GM12878 (cell line): ENCODE data around the gene FAM89B. TPM values are rescaled to one million over a fixed set of nuclear protein-coding genes. Genes with fewer than 3 reads are reported as not detected.
"Not testable (repeated sequence)": the region's sequence is repeated elsewhere in the genome, so short reads cannot be mapped to it uniquely, and the experiment has no call there.

Experiments used
- ATAC-seq: fragments of 200-7000 bp; cut with Tn5 transposase; 3 replicates; pipeline ENCODE4 v1.9.1; 2020; ENCODE audit warnings: mild to moderate bottlenecking, moderate library complexity
- BruUV-seq: library from RNA; stranded (reverse); fragments of 400-500 nt; replicated peaks from 2 replicates; lab custom pipeline; 2021; lab: Mats Ljungman, UMichigan
- CTCF ChIA-PET: fragments of 300-600 bp; sonication (Branson Sonifier 250); formaldehyde crosslinking; extraction: SDS; loops from one replicate; lab custom pipeline; 2021; ENCODE audit warnings: inconsistent platforms; lab: Yijun Ruan, JAX
- POLR2A ChIA-PET: fragments of 350-600 bp; formaldehyde crosslinking; extraction: SDS; loops from one replicate; lab custom pipeline; 2021; ENCODE audit warnings: inconsistent platforms; lab: Charles Lee
- RAD21 ChIA-PET: fragments of 300-600 bp; sonication (Branson Sonifier 250); formaldehyde crosslinking; loops from one replicate; lab custom pipeline; 2023; ENCODE audit warnings: antibody characterized with exemption; ENCODE audit not compliant: unreplicated experiment; lab: Charles Lee
- SMC1A ChIA-PET: fragments of 300-600 bp; sonication (Branson Sonifier 250); formaldehyde crosslinking; loops from one replicate; lab custom pipeline; 2023; ENCODE audit not compliant: unreplicated experiment, uncharacterized antibody; lab: Charles Lee
- DNase-seq: peaks from one replicate; pipeline ENCODE4 v3.0.0-alpha.2; 2011; ENCODE audit warnings: low read depth, low spot score
- FAIRE-seq: peaks from 3 replicates; lab custom pipeline; 2011; peaks lifted over from hg19 to GRCh38; lab: Jason Lieb, UNC
- H2AFZ ChIP-seq: 2 replicates; pipeline ENCODE4 v1.6.0; 2011; ENCODE audit warnings: low read depth, low read length, control low read depth; ENCODE audit not compliant: control insufficient read depth
- H3K27ac ChIP-seq: 2 replicates; pipeline ENCODE4 v1.5.1; 2011; ENCODE audit warnings: control low read depth; ENCODE audit not compliant: control insufficient read depth, insufficient read depth
- H3K27me3 ChIP-seq, 2 experiments: replicated peaks in 1 of 2; 2 replicates each; pipeline versions ENCODE4 v1.6.0 to v1.6.1; 2011; ENCODE audit warnings: low read length in 1 of 2; ENCODE audit not compliant: control insufficient read depth in 2 of 2, insufficient read depth in 2 of 2
- H3K36me3 ChIP-seq, 2 experiments: 2 replicates each; pipeline ENCODE4 v1.5.1; 2011; ENCODE audit warnings: low read length in 1 of 2; ENCODE audit not compliant: control insufficient read depth in 2 of 2, insufficient read depth in 2 of 2
- H3K4me1 ChIP-seq: 2 replicates; pipeline ENCODE4 v1.6.1; 2011; ENCODE audit warnings: mild to moderate bottlenecking, low read length, moderate library complexity, mixed read lengths; ENCODE audit not compliant: control insufficient read depth, insufficient read depth
- H3K4me2 ChIP-seq: 2 replicates; pipeline ENCODE4 v1.6.0; 2011; ENCODE audit warnings: control low read depth; ENCODE audit not compliant: control insufficient read depth, insufficient read depth
- H3K4me3 ChIP-seq: fragments of 200-600 bp; sonication (generic); 2 replicates; pipeline ENCODE4 v1.5.1; 2016
- H3K79me2 ChIP-seq: 2 replicates; pipeline ENCODE4 v1.6.0; 2011; ENCODE audit warnings: low read length; ENCODE audit not compliant: control insufficient read depth, insufficient read depth
- H3K9ac ChIP-seq: 2 replicates; pipeline ENCODE4 v1.8.0; 2011; ENCODE audit warnings: low read length, control low read depth, mixed read lengths; ENCODE audit not compliant: control insufficient read depth, insufficient read depth
- H3K9me3 ChIP-seq: replicated peaks from 3 replicates; pipeline ENCODE4 v1.5.1; 2011; ENCODE audit warnings: mild to moderate bottlenecking, low read length; ENCODE audit not compliant: control insufficient read depth, insufficient read depth
- H4K20me1 ChIP-seq: 2 replicates; pipeline ENCODE4 v1.6.0; 2011; ENCODE audit not compliant: control insufficient read depth, insufficient read depth
- CBFB ChIP-seq: IDR thresholded peaks from 2 replicates; pipeline ENCODE4 v1.6.1; 2016; ENCODE audit warnings: antibody characterized with exemption, low read depth
- EED ChIP-seq: sonication (generic); IDR thresholded peaks from 2 replicates; pipeline ENCODE4 v1.6.1; 2016; ENCODE audit warnings: antibody characterized with exemption, low read depth
- EGR1 ChIP-seq, 2 experiments: IDR thresholded peaks; 1 replicate in 1 of 2; 2 replicates in 1 of 2; pipeline ENCODE4 v1.6.1; 2011 to 2012; ENCODE audit warnings: low read depth in 2 of 2, low read length in 2 of 2, borderline replicate concordance in 1 of 2, mild to moderate bottlenecking in 1 of 2, moderate library complexity in 1 of 2
- IKZF1 ChIP-seq: fragments of 450-650 bp; conservative IDR thresholded peaks from 2 replicates; pipeline ENCODE4 v1.6.1; 2017; ENCODE audit warnings: antibody characterized with exemption, mild to moderate bottlenecking
- IKZF2 ChIP-seq, 2 experiments: fragments of 450-650 bp; IDR thresholded peaks; 2 replicates each; pipeline ENCODE4 v1.6.1; 2017; ENCODE audit warnings: mild to moderate bottlenecking in 2 of 2, moderate library complexity in 2 of 2
- RFX5 ChIP-seq: IDR thresholded peaks from 2 replicates; pipeline ENCODE4 v1.6.1; 2011; ENCODE audit warnings: low read depth, low read length, improper control_type of control experiment
- RUNX3 ChIP-seq: IDR thresholded peaks from 2 replicates; pipeline ENCODE4 v1.6.1; 2012; ENCODE audit warnings: low read length, inconsistent platforms
- SMAD5 ChIP-seq: IDR thresholded peaks from 2 replicates; pipeline ENCODE4 v1.6.1; 2016; ENCODE audit warnings: antibody characterized with exemption, low read depth
- SMARCA5 ChIP-seq: fragments of 450-650 bp; IDR thresholded peaks from 2 replicates; pipeline ENCODE4 v1.6.1; 2017; ENCODE audit warnings: mild to moderate bottlenecking
- SPI1 ChIP-seq: IDR thresholded peaks from 2 replicates; pipeline ENCODE4 v1.6.1; 2011; ENCODE audit warnings: low read depth, mild to moderate bottlenecking, low read length, moderate library complexity, borderline replicate concordance; ENCODE audit not compliant: insufficient read depth
- SUZ12 ChIP-seq: fragments of 200-600 bp; sonication (generic); IDR thresholded peaks from one replicate; pipeline ENCODE4 v1.6.1; 2018; ENCODE audit warnings: antibody characterized with exemption, mild to moderate bottlenecking; ENCODE audit not compliant: unreplicated experiment
- WGBS: methylation state at CpG from one replicate; pipeline ENCODE4 v1.1.6; 2016; ENCODE audit warnings: low lambda C conversion rate; ENCODE audit not compliant: insufficient replicate concordance, insufficient coverage; ENCODE audit errors: missing lambda C conversion rate; 5-methylcytosine and 5-hydroxymethylcytosine counted together
- in situ Hi-C: fragments of 300-500 bp; cut with MboI; formaldehyde crosslinking; loops from 9 replicates; pipeline ENCODE4 v1.14.3; 2018; ENCODE audit warnings: mixed read lengths
- intact Hi-C: fragments of 100-400 bp; cut with micrococcal nuclease; formaldehyde crosslinking; loops from one replicate; pipeline ENCODE4 v1.14.2; 2022; ENCODE audit not compliant: unreplicated experiment
- polyA plus RNA-seq, 11 experiments: library from polyadenylated mRNA; depleted of rRNA in 4 of 11; unstranded in 6 of 11; stranded (reverse) in 5 of 11; fragments of >200 nt; fragmentation: Nextera tagmentation in 4 of 11; fragmentation: Illumina TruSeq in 1 of 11; extraction: Ambion mirVana in 4 of 11; extraction: Trizol in 1 of 11; gene quantifications; 1 replicate in 1 of 11; 2 replicates in 10 of 11; pipeline versions ENCODE4 v1.2.1 to v1.2.3, GENCODE V29; 2011 to 2016; ENCODE audit warnings: inconsistent platforms in 2 of 11, missing spikeins in 2 of 11, low read depth in 1 of 11
- total RNA-seq, 4 experiments: library from RNA; depleted of rRNA in 3 of 4; stranded (reverse); fragments of >200 nt in 3 of 4; fragmentation: Illumina TruSeq in 1 of 4; extraction: Trizol in 1 of 4; gene quantifications; 2 replicates each; pipeline versions ENCODE4 v1.2.1 to v1.2.3, GENCODE V29; 2013 to 2021
- TF ChIP-seq, protein P1 (sequence below): IDR thresholded peaks from 2 replicates; pipeline ENCODE4 v1.6.1; 2011; ENCODE audit warnings: mild to moderate bottlenecking, low read depth, low read length, moderate library complexity; ENCODE audit not compliant: insufficient replicate concordance
- TF ChIP-seq, protein P2 (sequence below): IDR thresholded peaks from 2 replicates; pipeline ENCODE4 v1.6.1; 2011; ENCODE audit warnings: borderline replicate concordance, low read depth, mild to moderate bottlenecking, moderate library complexity, low read length; ENCODE audit not compliant: insufficient read depth, poor library complexity, severe bottlenecking

The FAM89B gene
- total and polyA plus RNA-seq, 10 of the 15 experiments (the other 5 are each of a cell fraction or from before 2014, with no cell fraction given) = 0.34 to 36.7 (median 9.8) TPM

DNA sequence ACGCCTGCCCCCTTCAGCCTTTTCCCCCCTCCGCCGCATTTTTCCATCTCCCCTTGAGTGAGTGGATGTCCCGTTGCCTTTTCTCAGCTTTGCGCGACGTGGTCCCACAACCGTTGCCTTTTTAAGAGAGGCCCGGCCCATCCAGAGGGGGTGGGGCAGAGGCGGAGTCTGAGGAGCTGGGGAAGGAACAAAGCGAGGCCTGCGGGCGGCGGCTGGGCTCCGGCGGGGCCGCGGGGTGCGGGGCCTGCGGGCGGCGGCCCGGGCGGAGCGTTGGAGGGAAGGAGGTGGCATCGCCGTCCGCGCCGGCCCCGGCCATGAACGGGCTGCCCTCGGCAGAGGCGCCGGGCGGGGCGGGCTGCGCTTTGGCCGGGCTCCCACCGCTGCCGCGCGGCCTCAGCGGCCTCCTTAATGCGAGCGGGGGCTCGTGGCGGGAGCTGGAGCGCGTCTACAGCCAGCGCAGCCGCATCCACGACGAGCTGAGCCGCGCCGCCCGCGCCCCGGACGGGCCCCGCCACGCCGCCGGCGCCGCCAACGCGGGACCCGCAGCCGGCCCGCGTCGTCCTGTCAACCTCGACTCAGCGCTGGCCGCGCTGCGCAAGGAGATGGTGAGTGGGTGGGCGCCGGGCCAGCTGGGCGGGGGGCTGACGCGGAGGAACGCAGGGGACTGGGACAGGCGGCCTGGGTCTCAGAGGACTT is at the start of gene FAM89B (continued):
- TF ChIP-seq, protein P1, sequence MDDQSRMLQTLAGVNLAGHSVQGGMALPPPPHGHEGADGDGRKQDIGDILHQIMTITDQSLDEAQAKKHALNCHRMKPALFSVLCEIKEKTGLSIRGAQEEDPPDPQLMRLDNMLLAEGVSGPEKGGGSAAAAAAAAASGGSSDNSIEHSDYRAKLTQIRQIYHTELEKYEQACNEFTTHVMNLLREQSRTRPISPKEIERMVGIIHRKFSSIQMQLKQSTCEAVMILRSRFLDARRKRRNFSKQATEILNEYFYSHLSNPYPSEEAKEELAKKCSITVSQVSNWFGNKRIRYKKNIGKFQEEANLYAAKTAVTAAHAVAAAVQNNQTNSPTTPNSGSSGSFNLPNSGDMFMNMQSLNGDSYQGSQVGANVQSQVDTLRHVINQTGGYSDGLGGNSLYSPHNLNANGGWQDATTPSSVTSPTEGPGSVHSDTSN = no peak
- TF ChIP-seq, protein P2, sequence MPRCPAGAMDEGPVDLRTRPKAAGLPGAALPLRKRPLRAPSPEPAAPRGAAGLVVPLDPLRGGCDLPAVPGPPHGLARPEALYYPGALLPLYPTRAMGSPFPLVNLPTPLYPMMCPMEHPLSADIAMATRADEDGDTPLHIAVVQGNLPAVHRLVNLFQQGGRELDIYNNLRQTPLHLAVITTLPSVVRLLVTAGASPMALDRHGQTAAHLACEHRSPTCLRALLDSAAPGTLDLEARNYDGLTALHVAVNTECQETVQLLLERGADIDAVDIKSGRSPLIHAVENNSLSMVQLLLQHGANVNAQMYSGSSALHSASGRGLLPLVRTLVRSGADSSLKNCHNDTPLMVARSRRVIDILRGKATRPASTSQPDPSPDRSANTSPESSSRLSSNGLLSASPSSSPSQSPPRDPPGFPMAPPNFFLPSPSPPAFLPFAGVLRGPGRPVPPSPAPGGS = no peak
- TF ChIP-seq SUZ12 = no peak
- no peak for TF ChIP-seq SMAD5
- TF ChIP-seq RFX5 = no peak

DNA sequence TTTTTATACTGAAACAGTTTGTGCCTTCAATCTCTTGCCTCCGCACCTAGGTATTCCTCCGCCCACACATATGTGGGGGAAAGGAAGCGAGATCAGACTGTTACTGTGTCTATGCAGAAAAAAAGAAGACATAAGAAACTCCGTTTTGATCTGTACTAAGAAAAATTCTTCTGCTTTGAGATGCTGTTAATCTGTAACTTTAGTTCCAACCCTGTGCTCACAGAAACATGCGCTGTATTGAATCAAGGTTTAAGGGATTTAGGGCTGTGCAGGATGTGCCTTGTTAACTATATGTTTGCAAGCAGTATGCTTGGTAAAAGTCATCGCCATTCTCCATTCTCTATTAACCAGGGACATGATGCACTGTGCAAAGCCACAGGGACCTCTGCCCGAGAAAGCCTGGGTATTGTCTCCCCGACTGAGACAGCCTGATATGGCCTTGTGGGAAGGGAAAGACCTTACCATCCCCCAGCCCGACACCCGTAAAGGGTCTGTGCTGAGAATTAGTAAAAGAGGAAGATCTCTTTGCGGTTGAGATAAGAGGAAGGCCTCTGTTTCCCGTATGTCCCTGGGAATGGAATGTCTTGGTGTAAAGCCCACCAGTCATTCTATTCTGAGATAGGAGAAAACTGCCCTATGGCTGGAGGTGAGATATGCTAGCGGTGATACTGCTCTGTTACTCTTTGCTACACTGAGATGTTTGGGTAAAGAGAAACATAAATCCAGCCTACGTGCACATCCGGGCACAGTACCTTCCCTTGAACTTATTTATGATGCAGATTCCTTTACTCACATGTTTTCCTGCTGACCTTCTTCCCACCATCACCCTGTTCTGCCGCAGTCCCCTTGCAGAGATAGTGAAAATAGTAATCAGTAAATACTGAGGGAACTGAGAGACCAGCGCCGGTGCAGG is 49.4 kb upstream of the FAM89B start:
- H3K27me3 ChIP-seq, in situ Hi-C loops, BruUV-seq, H4K20me1 ChIP-seq, intact Hi-C loops, POLR2A ChIA-PET, H3K9me3 ChIP-seq, SMC1A ChIA-PET, DNase-seq: not testable (repeated sequence)
- Histone ChIP-seq H3K4me3 (peak overlapping the region; percentile 26; the same call in 1 of the 2 replicates), H3K79me2 (peaks cover 15% of the 10 kb centered on the region), H3K9ac (peak overlapping the region; percentile 16; the same call in 1 of the 2 replicates), H2AFZ (peak overlapping the region; percentile 77), H3K4me2 (peak overlapping the region; percentile 80), H3K4me1 (peaks cover 25% of the 10 kb centered on the region), H3K27ac (peak overlapping the region; percentile 20), H3K36me3 (peaks cover 0 to 13% of the 10 kb centered on the region in 2 experiments; a peak in 2 of 4 replicates)
- ATAC-seq (peak; percentile 41), FAIRE-seq (peak; percentile 85)
- WGBS = 9% methylated on average over 18 of the region's 18 CpGs
- ChIA-PET CTCF (interaction anchor here (1.0 kb wide), 1 partner anchor 208 kb away, joined by 5 read pairs; no protein-coding TSS in a partner anchor), RAD21 (interaction anchor here (1.2 kb wide), 1 partner anchor 50 kb away, joined by 3 read pairs; the partner anchor contains the start of gene FAM89B)
- TF ChIP-seq IKZF2 (IDR thresholded peaks at IDR 0.05) (peak; percentile 20 to 34; a peak in 2 of 4 replicates), IKZF1 (peak; percentile 12; the same call in 1 of the 2 replicates), SPI1 (peak; percentile 19; the same call in 1 of the 2 replicates), CBFB (peak; percentile 35; the same call in 1 of the 2 replicates), EGR1 (IDR thresholded peaks at IDR 0.05; ENCODE audit: borderline replicate concordance in 1 of 2, low read depth in 2 of 2, low read length in 2 of 2) (peak in 1 of 2 experiments; percentile 87; a peak in 2 of 3 replicates), EED (0 out of 2 replicates have a peak, but pooled peaks have one; percentile 22), SMARCA5 (0 out of 2 replicates have a peak, but pooled peaks have one; percentile 18), RUNX3 (peak; percentile 55)
